GM18870 (cell line): ENCODE measurements around the gene RAET1E.

Experiments
- ATAC-seq: cut with Tn5 transposase; IDR thresholded peaks from one replicate; pipeline ENCODE4 v1.9.1; 2021; ENCODE audit warnings: moderate library complexity; ENCODE audit not compliant: unreplicated experiment

RAET1E gene

DNA sequence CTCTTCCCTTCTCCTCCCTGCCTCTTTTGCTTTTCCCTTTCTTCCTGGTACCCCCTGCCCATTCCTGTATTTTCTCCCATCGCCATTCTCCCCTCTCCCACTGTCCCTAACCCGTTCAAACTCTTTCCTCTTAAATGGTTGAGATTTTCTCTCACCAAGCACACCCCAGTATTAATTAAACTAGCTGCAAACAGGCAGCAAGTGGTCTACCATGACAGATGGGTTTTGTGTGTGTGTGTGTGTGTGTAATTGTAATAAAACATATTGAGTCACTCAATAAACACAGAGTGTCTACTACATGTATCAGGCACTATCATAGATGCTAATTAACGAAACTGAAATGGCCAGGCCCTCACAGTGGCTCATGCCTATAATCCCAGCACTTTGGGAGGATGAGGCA, 6.7 kb downstream of the RAET1E start:
- ATAC-seq, result no peak

DNA sequence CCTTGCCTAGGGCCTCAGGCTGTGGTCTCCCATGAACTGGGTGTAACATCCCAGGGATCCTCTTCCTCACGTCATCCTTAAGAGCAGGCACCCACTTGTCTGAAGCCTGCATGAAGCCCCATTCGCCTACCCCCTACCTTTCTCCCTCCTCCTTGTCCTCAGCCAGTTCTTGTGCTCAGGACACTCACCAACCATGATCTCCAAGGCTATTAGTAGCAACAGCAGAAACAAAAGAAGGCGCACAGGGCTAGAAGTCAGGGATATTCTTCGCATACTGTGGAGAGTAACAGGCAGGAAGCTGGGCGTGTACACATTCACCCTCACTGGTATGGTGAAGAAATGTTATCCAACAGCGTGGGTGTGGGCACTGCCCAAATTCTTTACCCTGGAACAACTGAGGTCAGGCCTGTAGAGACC, 7.3 kb downstream of the RAET1E start:
- no peak for ATAC-seq

DNA sequence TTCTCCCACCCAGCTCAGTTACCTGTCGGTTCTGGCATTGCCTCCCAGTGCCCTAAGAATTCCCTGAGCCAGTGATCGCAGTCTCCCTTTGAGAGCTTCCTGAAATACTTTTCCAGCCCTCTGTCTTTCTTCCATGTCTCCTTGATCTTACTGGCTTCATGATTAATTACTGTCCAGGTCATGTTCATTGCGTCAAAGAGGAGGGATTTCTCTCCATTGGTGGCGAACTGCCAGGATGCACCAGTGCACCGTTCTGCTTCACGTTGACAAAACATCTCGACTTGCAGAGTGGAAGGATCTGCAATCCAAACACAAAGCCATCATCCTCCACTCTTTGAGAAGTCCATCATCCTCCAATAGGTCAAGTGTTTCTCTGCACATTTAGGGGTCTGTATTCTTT, 8.6 kb downstream of the RAET1E start:
- no peak for ATAC-seq

DNA sequence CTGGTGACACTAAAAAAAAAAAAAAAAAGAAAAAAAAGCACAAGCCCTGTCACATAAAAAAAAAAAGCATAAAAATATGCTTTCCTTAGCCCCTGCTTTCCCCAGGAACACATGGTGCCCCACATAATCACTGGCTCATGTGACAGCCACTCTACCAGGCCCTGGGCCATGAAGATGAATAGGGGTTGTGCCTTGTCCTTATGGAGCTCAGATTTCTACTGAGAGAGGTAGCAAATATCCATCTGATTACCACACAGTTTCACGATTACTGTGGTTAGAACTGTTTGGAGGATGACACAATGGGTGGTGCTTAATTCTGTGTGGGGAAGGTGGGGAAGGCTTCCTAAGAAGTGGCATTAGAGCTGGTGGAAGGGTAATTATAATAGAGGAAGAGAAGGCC, 9.3 kb downstream of the RAET1E start:
- no peak for ATAC-seq

DNA sequence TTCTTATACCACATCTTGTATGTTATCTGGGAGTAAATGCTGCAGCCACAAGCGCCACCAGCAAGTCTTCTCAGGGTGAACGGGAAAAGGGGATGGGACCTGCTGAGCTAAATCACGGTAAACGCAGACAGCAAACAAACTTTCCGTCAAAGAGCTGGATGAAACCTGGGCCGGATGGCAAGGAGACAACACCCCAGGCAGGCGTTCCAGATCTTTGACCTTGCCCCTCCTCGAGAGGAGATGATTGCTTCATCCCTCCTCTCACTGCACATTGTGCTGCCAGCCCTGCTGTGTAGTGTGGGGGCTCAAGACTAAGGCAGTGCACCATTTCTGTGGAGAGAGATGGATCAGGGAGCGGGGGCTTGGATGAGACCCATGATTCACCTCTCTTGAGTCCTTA, 9.8 kb downstream of the RAET1E start:
- no peak for ATAC-seq

DNA sequence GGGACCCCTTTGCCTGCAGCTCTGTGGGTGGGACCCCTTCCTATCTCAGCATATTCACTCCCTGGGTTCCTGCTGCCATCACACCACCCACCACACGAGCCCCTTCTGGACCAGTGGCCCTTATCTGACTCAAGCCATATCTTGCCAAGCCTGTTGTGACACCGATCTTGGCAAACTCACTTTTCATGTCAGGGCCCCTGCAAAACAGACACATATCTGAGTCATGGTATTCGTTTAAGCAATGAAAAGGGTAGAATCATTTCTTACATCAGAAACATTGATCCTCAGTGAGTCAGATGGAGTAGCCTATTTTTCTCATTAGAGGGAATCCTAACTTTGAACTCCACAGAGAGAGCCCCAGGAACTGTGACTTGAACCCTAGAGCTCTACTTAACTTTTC, 10.6 kb downstream of the RAET1E start:
- no peak for ATAC-seq

DNA sequence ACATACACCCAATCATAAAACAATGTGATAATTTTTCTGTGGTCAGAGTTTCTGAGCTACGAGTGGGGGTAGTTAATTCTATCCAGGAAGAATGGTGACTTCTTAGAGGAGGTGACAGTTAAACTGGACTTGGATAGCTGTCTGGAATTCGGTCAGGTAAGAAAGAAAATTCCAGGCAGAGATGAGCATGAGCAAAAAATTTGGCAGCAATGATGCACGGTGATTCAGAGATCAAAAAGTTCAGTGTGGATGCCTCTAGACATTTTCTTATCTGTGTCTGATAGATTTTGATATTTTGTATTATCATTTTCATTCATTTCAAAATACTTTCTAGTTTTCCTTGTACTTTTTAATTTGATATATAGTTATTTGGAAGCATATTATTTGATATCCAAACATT, 12.0 kb downstream of the RAET1E start:
- ATAC-seq, result no peak

DNA sequence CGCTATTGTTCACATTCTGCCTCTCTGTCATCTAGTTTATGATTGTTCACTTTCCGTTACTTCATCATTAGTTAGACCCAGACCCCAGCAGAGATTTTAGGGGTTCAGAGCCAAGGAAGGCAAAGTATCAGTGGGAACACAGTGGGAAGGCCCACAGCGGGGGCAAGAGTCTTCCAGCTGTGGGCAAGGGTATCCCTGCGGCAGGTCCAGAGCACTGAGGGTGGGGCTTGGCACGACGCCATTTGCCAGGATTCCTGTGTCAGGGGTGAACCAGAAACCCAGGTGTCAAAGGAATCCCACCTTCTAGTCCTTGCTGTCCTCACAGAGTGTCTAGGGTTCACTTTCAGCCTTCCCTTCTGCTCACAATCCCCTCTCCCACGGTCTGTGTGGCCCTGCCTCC, 13.3 kb downstream of the RAET1E start:
- ATAC-seq, result no peak

DNA sequence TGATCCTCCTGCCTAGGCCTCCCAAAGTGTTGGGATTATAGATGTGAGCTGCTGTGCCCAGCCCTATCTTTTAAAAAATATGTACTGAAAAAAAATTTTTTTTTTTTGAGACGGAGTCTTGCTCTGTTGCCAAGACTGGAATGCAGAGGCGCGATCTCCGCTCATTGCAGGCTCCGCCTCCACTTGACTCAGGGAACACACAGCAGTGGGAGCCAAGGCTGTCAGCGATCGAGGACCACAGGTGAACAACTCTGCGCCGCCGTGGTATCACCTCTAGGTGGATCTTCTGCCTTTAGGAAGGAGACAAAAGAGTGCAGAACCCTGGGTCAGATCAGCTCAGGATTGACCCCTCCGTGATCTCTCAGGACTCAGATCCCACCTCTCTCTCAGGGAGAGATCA, 13.7 kb downstream of the RAET1E start:
- no peak for ATAC-seq

DNA sequence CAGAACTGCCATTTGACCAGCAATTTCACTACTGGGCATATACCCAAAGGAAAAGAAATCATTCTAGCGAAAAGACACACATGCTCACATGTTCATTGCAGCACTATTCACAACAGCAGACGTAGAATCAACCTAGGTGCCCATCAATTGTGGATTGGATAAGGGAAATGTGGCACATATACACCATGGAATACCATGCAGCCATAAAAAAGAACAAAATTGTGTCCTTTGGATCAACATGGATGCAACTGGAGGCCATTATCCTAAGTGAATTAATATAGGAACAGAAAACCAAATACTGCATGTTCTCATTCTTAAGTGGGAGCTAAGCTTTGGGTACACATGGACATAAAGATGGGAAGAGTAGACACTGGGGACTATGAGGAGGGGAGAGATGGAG, 16.1 kb downstream of the RAET1E start:
- ATAC-seq, result no peak

DNA sequence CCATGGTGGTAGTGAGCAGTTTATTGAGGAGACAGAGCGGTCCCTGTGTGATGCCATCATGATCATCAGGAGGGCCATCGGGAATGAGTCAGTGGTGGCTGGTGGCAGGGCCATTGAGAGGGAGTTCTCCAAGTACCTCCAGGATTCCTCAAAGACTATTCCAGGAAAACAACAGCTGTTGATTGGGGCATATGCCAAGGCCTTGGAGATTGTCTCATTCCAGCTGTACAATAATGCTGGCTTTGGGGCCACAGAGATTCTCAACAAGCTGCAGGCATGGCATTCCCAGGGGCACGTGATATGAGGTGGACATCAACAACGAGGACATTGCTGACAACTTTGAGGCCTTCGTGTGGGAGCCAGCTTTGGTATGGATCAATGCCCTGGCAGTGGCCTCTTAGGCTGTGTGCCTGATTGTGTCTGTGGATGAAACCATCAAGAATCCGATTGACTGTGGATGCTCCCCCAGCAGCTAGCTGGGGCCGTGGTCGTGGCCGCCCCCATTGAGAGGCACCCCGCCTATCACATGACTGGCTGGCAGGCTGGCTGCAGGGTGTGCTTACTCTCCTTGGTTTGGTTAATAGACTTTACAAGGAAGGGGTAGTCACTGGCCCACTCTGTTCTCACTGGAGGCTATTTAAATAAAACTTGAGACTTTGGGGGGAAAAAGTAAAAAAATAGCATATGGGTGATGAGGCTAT, 16.7 kb downstream of the RAET1E start:
- ATAC-seq, result no peak

DNA sequence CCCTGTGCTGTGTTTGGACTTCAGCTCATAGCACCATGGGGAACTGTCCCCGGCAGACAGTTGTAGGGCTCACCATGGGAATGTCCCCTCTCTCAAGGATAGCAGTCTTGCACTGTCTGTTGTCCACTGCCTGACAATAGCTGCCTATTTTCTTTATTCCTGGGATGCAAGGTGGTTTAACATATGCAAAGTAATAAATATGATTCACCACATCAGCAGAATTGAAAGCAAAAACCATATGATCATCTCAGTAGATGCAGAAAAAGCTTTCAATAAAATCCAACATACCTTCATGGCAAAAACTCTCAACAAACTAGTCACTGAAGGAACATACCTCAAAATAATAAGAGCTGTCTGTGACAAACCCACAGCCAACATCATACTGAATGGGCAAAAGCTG, 20.3 kb downstream of the RAET1E start:
- no peak for ATAC-seq

DNA sequence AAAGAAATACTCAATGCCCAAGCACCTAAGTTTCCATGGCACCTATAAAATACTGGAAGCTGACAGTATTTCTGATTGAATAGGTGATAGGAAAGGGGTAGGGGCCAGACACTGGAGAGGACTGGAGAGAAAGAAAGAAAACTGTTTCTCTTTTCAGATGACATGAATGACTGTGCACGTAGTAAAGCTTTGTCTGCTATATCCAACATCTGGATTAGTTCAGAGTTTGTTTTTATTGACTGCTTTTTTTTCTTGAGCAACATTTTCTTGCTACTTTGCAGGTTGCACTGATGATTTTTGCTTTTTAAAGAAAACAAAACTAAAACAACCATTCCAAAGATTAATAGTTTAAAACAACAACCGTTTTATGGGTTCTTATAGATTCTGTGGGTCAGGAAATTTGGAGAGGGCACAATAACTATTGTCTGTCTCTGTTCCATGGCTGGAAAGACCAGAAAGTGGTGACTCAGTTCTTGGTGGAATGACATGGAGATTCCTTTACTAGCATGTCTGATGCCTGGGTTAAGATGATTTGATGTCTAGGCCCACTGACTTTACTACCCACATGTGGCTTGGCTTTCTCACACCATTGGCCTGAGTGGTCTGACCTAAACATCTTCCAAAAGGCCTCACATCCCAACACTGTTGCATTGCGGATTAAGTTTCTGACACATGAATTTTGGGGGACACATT, 21.5 kb downstream of the RAET1E start:
- ATAC-seq, result no peak

DNA sequence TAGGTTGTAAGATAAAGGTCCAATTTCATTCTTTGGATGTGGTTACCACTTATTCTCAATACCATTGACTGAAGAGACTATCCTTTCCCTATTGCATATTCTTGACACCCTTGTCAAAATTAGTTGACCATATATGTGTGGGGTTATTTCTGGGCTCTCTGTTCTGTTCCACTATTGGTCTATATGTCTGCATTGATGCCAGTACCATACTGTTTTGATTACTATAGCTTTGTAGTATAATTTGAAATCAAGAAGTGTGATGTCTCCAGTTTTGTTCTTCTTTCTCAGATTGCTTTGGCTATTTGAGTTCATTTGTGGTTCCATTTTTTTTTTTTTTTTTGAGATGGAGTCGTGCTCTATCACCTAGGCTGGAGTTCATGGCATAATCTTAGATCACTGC, 25.7 kb downstream of the RAET1E start:
- no peak for ATAC-seq

DNA sequence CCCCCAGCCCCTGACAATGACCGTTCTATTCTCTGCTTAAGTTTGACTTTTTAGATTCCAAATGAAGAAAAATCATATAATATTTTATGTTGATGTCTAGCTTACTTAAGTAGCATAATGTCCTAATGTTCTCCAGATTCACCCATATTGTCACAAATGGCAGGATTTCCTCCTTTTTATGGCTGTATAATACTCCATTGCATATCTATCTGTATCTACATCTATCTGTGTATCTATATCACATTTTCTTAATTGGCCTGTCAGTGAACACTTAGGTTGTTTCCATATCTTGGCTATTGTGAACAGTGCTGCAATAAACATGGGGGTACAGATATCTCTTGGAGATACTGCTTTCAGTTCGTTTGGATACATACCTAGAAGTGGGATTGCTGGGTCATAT, 26.7 kb downstream of the RAET1E start:
- no peak for ATAC-seq

DNA sequence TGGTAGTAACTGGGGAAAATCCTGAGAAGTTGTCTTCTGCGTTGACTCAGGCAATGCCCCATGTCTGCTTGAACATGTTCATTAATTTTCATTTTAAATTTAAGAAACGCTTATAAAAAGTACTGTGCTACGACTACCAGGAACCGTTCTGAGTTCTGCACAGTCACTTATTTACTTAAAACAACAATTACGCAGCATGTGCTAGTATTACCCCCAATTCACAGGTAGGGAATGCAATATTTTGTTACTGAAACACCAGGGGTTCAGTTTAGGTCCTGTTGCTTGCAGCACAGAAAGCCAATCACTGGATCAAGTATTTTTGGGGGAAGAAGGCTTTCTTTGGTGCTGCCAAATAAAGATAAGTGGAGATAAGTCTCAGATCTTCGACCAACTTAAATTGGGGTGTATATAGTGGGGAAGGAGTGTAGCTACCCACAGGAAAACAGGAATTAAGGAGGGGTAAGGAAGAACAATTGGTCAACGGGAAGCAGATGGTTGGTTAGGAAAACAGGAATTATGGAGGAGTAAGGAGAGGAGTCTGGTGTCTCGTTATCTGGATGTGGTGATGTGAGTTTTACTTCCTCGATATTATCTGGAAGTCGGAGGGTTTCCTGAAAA, 28.5 kb downstream of the RAET1E start:
- ATAC-seq, result no peak

DNA sequence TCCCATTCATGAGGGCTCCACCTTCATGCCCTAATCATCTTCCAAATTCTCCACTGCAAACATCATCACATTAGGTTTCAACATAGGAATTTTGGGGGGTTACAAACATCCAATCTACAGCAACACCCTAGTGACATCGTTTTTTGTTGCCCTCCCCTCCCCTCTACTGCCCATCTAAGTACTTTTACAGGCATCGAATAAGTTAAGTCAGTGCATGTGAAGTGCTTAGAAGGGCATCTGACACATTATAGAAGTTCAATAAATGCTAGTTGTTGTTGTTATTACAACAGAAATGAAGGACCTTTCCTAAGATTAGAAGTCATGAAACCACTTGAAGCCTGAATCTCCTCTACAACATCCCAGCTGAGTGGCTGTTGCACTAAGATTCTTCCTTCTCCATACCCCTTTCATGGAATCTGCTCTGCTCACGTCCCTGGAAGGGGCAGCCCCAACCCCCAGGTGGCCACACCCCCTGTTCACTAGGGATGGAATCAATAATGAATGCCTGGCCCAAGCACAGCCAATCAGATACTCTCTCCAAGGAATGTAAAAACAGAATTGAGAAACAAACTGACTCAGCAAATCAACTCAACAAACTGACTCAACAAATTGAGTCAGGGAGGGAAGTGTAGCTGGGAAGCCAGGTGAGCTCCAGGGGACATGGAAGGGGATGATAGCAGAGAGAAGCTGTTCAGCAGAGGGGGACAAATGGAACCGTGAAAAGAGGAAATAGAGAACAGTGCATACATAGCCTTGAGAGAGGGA, 29.9 kb downstream of the RAET1E start:
- ATAC-seq, result no peak

DNA sequence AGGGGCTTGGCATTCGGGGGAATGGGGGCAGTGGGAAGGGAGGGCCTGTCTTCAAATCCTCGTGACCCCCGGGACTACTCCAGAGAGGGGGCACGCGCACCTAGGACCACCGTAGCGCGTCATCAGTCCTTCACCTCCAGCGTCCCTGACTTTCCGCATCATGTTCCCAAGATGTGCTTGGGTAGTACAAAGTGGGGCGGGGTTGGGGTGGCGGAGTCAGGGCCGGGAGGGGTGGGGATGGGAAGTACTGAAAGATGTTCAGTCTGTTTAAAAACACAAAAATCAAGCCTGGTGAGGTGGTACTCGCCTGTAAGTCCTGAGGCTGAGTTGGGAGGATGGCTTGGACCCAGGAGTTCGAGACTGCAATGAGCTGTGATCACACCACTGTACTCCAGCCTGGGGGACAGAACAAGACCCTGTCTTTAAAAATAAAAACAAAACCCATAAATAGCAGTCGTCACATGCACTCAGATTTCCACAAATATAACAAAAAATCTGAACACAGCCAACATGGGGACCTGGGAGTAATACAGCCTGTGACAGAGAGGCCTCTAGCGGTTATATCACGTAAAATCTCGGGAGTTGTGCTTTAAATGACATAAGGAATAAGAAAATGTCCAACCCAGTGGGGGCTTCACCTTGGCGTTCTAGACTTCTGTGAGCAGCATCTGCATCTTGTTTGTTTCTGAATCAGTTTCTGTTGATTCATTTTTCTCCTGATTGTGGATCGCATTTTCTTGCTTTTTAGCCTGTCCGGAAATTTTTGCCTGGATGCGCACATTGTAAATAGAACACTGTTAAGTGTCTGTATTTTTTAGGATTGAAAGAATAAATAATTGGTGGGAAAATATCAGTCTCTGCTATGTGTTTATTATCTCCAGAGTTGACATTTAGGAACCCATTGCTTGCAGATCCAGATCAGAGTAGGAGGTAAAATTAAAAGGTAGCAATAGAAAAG, 33.1 kb downstream of the RAET1E start:
- ATAC-seq, result no peak

DNA sequence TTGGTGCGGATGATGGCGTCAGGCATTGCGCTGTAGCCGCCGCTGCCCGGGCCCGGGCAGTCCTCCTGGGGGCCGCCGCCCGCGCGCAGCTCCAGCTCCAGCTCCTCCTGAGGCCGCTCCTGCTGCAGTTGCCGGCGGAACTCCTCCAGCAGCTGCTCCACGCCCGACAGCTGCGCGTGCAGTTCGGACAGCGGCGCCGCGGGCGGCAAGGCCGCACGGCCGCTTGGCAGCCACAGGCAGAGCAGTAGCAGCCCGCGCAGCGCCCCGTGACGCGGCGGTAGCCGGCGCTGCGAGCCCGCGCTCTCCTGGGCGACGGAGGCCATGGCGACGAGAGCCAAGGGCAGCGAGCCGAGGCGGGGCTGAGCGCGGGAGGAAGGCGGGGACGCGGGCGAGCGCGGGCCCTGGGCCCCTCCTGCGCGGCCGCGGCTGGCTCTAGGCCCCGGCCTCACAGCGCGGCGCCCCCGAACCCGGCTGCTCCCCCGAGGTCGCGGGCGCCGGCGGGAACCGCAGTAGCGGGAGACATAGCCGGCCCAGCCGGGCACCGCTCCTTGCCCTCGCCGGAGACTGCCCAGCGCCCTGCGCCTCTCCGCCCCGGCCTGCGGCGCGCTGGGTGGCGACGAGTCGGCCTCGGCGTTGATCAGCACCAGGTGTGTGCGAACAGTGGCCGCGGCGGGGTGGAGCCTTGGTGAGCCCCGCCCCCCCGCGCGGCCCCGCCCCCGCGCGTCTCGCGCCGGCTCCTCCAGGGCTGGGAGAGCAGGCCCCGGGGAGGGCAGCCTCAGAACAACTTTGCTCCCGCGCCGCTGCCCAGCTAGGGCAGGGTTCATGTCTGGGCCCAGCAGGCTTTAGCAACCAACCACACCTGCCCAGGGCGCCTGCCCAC, 34.0 kb downstream of the RAET1E start, which contains the start of gene LRP11:
LRP11 (minus strand) TSS at position 662 of the 880 bp plus-strand sequence; CDS start at position 323, 339 bp downstream.
- peak; percentile 51 for ATAC-seq
